HG02588 (cell line): ENCODE measurements around the gene ATG4C.

ENCODE experiments used
- ATAC-seq: cut with Tn5 transposase; IDR thresholded peaks from one replicate; pipeline ENCODE4 v1.9.1; 2021; ENCODE audit warnings: mild to moderate bottlenecking, moderate library complexity; ENCODE audit not compliant: unreplicated experiment

The ATG4C gene

DNA sequence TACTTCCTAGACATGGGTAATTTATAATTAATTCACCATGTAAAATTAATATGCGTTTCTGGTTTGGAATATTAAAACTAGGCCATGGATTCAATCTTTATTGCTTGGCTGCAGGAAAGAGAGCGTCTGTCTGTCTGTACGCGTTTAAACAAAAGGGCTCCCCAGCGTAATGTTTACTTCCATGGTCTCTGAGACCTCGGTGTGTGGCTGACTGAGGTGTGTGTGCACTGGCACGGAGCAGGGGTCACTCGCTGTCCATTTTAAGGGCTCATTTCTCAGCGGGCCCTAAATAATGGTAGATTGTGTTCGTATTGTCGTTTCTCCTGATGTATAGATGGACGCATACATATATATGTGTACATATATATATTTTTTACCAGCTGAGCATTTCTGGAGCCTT lies 119.6 kb downstream of the ATG4C start:
- ATAC-seq, result no peak

DNA sequence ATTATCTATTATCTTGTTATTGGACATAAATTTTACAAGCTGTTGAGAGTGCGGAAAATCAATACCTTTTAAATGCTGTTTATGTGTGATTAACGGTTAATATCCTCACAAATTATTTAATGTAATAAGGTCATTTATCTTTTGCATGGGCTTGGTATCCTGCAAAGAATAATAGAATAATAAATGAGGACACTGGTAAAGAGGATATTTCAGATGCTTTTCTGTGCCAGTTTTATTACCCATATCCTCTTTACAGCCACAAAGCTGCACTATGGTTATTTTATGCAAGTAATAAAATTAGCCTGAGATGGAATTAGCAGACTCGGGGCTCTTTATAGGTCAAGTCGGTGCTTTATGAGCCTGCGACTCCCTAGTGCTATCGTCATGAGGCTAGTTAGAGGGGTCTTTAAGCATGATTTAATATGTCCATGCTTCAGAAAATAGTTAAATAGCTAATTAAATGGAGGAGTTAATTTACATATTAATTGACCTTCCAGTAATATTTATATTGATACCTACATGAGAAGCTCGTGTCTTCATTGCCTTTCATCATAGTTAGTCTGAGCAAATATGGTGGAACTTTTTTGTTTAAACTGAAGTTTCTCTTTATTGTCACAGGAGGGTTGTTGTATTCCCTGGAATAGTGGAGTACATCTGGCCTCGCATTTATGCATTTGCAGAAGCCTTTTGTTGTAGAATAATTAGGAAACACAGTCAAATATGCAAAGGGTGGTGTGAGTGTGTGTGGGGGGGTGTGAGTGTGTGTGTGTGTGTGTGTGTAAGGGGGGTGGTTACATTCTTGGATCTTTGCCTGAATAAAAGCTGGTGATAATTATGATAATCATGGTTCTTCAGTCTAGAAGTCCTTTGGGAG lies 120.3 kb downstream of the ATG4C start:
- ATAC-seq, result no peak

DNA sequence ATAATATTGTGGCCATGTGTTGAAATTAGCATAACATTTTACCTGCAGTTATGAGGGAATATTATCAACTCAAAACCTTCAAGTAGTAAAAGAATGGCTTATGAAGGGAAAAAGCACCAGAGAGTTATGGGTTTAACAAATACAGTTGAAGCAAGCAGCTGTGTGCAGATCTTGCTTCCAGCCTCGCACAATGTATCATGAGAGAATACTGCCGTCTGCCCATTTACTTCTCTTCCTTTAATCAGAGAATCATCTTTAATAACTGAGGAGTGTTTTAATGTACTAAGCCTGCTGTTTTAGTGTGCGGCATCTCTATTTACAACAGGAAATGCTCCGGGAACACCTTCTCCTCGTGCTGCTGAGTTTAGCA lies 120.9 kb downstream of the ATG4C start:
- ATAC-seq, result no peak

DNA sequence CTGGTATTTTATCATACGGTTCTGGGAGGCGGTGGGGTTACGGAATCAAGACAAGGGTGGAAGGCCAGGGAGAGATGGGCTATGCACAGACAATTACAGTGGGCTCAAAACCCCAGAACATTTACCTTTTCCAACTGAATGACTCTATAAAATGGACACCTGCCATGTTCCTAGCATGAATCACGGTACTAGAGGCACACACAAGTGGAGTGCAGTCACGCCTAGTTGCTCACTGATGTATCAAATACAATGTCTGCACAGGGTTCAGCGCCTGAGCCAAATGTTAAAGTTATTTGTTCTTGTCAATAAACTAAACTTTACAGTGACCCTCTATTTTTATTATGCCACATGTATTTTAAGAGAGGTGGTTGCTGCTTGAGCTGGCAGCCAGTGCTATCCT lies 121.4 kb downstream of the ATG4C start:
- no peak for ATAC-seq

DNA sequence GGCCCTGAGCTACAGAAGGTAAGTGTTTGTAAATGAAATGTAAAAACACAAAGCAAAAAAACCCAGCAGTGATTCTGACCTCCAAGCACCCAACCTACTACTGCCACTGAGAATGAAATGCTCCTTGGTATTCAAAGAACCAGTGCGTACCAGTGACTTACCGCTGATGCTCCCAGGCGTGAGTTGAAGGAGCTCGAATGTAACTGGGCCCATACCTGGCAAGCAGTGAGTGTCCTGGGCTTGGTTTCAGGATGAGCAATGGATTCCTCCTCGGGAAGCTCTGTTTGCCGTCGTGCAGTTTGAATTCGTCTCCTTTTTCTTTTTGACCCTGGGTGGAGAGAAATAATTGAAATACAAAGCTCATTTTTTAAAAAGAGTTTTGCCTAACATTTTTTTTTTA lies 121.9 kb downstream of the ATG4C start:
- no peak for ATAC-seq

DNA sequence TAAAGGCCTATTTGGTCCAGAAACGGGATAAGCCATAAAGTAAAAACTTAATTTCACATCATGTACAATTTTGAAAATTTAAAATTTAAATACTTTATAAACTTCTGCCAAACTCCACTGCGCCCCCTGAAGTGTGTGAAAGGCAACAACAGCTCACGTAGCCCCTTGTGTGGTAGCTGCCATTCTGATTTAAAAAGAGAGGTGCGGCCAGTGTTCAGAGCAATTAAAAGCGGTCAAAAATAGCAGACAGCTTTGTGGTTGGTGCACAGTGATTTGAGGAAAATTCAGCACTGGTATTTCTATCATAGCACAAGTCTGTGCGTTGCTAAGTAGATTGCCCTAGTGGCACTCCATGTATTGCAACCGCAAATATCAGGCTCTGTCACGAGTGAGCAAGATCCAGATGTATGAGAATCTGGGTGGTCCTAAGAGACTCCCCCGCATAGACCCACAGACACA lies 122.5 kb downstream of the ATG4C start:
- ATAC-seq, result no peak

DNA sequence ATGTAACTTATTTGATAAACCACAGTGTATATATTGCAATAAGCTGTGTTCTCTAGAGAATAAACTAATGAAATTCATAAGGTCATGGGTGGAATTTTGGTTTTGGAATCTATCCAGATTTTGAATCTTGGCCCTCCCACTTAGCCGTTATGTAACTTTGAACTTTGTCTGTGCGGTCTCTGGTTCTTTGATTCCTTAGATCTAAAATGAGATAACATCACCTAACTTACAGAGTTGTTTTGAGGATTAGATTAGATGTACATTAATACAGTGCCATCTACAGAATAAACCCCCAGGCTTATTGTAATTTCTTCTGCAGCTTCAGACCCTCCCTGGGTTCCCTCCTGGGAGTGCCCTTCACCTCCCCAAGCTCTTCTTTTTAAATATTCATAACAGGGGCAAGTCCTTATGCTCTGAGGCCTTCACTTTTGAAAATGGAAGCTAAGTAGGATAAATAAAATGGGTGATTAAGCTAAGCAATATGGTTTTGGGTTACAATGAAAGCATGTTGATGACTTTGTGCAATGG lies 124.3 kb downstream of the ATG4C start:
- ATAC-seq, result no peak

DNA sequence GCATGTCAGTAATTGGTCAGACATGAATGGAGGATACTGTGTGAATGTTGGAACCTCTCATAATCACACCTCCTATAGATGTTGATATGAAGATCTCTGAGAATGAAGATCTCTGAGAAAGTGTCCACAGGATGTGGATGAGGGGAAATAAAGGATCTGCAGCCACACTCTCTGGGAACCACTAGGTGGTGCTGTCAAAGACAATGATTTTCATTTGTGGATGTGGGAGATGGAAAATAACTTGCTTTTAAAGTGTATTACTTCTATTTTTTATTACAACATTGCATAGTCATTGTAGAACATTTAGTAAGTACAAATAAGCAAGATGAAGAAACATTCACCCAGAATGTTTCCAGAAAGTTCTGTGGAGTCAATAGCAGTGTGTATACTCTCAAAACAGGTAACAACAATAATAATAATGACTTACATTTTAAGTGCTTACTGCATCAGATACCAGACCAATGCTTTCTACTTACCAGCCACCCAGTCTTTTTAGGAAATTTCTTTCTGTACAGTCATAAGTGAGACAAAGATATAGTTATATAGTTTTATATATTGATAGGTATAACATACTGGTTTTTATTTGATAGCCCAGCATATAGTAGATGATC lies 128.2 kb downstream of the ATG4C start:
- no peak for ATAC-seq
